HG03457 (cell line): ENCODE measurements around the gene SIX1.

Experiments used
- ATAC-seq: cut with Tn5 transposase; IDR thresholded peaks from one replicate; pipeline ENCODE4 v1.9.1; 2021; ENCODE audit warnings: moderate number of reproducible peaks; ENCODE audit not compliant: unreplicated experiment

Gene SIX1

GRCh38 chr14:60655898-60656685, 6.8 kb upstream of the SIX1 start:
- no peak for ATAC-seq

- ATAC-seq, result no peak
Measured at GRCh38 chr14:60655119-60655897, 6.0 kb upstream of the SIX1 start.

DNA sequence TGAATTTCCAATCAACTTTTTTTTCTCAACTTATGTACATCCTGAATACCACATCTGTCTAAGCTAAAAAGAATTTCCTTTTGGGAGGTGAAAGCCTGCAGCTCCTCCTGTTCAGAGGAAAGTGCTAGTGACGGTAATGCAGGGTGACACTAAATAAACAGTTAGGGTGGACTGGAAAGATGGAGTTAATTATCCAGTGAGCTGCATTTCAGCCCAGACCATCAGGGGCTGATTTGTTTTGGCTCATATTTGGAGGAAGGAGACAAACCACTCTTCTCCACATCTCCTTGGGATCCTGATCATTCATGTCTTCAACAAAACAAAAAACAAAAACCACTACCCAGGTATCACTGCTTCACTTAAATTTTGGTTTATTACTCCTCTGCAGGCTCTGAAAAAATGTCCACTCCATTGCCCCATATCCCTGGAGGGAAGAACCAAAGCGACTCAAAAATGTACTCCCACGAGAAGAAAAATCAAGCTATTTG, 5.1 kb upstream of the SIX1 start:
- ATAC-seq, result no peak

DNA sequence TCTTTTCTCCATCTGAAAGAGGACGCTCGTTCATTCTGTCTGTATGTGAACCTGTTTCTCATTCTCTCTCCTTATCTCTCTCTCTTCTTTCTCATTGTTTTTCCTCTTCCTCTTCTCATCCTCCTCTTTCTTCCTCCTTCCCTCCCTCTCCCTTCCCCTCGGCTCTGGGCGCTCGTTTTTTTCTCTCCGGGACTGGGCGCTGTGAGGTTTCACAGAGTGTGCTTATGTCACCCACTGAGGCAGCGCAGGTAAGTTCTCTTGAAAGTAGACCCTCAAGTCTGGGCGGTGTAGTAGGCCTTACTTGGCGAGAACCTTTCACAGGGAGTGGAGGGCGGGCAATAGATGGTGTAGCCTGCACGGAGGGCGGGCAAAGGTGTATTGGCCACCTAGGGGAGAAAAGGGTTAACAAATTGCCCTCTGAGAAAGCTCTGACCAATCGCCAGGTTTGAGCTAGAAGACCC, 4.5 kb upstream of the SIX1 start:
- no peak for ATAC-seq

DNA sequence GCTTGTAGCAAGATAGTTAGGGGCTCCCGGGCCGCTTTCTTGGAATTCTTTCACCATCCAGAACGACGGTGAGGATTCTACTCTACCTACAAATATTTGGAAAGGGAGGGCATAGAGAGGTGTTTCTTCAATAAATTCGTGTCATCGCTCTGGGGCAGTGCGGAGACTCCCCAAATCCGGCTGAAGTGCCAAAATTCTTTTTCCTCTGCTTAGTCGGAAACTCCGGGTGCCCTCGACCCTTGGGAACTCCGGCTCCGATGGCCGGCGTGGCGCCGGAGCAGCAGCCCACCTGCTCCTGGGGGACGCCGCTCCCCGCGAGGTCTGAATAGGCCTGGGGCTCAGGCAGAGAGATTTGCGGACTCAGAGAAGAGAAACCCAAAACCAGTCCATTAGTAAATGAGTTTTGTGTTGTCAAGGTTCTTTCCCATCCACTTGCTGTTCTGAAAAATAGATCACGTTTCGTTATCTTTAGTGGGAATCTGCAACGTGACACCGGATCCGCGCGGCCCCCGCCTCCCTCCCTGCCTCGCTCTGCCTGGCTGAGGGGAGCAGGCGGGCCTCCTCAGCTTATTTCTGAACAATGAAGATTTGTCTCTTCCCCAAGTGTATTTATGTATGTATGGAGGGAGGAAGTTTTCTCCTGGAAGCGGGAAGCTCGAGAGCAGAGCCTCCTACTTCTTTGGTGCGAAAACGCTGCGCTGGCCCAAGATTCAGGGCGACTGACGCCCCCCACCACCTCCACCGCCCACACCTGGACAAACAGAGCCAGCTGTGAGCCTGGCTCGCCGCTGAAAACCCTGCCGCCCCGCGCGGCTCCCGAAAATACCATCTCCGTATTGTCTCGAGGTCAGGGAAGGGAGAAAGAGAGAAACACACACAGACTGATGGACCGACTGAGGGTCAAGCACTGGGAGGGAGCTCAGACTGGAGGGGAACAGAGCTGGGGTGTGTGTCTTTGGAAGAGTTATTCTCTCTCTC, 3.7 kb upstream of the SIX1 start:
- no peak for ATAC-seq

- ATAC-seq, result no peak
Measured at GRCh38 chr14:60651796-60652673, 2.8 kb upstream of the SIX1 start.

- ATAC-seq, result no peak
Measured at GRCh38 chr14:60651086-60651795, 2.0 kb upstream of the SIX1 start.

DNA sequence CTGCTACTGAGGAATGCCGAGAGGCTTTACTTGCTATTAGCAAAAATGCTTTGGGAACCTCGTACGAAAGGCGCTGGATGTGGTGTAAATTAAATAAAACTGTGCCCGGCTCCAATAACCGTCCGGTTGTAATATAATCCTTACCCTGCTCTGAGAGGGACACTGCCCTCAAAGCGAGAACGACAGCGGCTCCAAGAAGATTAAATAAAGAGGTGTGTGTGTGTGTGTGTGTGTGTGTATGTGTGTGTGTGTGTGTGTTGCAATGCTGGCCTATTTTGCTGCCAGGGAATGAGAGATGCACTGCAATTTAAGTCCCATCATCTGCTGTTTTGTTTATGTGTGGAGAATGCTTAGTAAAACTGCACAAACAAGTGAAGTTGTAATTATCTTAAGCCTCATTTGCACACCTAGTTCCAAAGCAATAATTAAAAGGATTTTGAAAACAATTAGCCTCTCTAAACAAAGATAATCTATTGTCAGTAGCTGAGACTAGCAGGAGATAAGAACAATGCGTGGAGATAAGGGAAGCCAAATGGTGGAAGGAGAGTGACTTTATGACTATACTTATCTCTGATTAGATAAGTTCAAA, 1.2 kb upstream of the SIX1 start:
- ATAC-seq, result no peak

DNA sequence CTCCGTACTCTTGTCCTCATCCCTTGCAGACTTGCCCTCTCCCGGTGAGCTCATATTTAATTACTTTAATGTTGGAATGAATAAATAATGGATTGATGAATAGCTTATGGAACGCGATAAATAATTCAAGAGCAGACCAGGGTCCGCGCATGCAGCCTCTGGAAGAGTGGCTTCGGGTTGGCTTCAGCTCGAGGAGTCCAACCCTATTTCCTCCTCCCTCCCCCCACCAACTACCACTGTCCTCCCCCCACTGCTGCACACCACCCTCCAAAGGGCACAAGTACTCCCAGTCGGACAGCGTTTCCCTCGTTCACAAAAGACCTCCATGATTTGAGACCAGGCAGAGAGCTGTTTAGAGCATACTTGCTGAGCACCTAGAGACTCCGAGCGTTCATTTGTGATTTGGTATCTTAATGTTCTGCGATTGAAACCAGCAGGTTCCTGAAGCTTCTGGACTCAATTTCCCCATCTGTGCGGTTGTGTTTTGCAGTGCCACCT, 647 bp upstream of the SIX1 start:
- ATAC-seq, result no peak

DNA sequence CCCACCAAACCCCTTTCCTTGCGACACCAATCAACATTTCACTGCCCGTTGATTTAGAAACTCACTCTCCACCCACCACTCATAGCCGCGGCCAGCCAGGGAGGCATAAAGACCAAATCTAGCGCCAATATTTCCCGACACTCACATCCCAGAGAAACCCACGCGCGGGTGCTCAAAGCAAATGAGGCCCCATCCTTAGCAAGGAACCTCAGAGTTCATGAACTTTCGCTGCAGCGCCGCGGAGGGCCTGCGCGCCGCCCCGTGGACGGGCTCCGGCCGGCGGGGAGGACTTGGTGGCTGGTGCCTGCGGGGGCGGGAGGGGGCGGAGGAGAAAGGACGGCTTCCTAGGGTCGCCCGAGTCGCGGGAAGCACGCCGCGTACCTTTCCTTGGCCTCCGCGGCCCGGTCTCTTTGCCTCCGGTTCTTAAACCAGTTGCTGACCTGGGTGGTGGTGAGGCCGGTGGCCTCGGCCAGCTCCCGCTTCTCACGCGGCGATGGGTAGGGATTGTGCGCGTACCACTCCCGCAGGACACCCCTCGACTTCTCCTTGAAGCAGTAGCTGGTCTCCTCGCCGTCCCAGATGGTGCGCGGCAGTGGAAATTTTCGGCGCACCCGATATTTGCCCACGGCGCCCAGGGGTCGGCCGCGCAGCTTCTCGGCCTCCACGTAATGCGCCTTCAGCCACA, 886 bp downstream of the SIX1 start:
- no peak for ATAC-seq

DNA sequence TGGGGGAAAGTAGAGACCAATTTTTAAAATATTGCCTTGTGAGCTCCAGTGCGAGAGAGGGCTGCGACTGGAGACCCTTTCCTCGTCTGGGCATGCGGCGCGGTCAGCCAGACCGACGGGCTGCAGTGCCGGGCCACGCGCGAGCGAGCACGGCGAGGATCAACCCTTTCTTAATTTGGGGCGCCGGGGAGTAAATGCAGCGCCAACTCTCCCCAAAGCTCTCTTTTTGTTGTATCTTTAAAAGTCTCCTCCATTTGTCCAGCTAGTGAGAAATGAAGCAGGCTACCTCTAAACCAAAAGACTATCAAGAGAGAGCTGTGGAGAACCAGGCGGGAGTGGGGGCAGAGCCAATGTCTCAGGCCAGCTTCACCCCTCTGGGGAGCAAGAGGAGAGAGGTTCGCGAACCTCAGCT, 1.4 kb downstream of the SIX1 start:
- ATAC-seq, result no peak

- no peak for ATAC-seq
Measured at GRCh38 chr14:60647081-60647836, 2.0 kb downstream of the SIX1 start.

- no peak for ATAC-seq
Measured at GRCh38 chr14:60646226-60646818, 3.0 kb downstream of the SIX1 start.

GRCh38 chr14:60645126-60645741, 4.0 kb downstream of the SIX1 start:
- ATAC-seq, result no peak

- no peak for ATAC-seq
Measured at GRCh38 chr14:60644666-60645065, 4.6 kb downstream of the SIX1 start.

DNA sequence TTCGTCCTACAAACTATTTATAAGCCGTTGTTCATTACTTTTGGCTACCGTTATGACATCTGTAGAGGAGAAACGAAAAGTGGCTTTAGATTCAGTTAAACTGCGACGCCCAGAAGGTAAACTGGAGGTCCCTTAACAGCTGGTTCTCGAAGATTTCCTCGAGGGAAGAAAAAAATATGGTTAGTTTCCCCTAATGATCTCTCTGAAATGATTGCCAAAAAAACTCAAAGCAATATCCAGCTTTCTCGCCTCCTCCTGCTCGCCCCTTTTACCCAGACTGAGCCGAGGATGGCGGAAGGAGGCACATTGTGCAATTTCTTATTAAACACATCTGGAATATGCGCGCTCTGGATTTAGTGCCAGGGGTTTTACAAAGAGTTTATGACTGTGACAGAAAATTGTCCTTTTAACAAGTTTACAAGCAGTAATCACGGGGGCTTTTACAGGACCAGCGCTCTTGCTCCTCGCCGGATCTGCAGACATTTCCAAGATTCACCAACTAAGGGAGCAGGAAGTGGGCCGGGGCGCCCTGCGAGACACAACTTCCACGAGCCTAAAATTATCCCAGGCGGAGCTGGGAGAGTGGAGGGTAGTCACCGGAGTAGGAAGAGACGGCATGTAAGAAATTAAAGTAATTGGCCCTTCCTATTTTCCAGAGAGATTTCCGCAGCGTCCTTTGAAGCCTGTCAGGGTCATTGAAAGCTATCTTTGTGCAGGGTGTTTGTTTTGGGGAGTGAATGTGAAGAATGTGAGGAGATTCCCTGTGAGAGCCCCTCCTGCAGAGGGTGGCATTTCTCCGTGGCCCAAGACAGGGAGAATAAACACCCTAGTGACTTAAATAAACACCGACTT, 5.6 kb downstream of the SIX1 start:
- no peak for ATAC-seq
